NK-92 (cell line): ENCODE data around the gene NCR3LG1.
"Not testable (repeated sequence)": the region's sequence is repeated elsewhere in the genome, so short reads cannot be mapped to it uniquely, and the experiment has no call there.

Experiments used
- DNase-seq: peaks from one replicate; lab custom pipeline; 2025; ENCODE audit not compliant: unreplicated experiment; lab: John Stamatoyannopoulos, UW

The NCR3LG1 gene

DNA sequence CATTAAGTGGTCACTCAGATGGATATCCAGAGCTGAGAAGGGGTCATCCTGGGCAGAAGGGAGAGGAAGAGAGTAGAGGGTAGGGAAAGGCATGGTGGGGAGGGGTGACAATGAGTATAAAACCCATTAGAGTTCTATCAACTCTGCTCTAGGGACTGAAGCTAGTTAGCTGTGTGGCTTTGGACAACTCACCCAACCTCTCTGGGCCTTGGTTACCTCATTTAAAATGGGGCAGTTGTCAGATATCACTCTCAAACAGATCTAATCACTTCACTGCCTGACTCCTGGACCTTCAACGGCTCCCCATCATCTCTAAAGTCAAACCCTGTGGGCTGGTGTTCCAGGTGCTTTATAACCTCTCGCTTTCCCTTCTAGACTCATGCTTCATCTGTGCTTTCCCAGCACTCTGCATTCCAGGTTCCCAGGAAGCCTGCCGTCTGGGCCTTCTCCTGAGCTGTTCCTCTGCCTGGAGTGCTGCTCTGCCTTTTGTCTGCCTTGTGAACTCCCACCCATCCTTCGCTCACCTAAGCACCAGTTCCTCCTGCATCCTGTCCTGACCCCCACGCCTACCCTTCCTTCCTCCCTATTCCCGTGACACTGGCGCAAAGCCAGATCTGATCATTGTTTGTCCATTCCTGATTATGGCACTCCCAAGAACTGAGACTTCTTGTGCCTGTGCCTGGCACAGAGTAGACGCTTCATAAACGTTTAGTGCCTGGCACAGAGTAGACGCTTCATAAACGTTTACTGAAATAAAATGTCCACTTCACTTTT, 59.2 kb downstream of the NCR3LG1 start:
- no peak for DNase-seq

DNA sequence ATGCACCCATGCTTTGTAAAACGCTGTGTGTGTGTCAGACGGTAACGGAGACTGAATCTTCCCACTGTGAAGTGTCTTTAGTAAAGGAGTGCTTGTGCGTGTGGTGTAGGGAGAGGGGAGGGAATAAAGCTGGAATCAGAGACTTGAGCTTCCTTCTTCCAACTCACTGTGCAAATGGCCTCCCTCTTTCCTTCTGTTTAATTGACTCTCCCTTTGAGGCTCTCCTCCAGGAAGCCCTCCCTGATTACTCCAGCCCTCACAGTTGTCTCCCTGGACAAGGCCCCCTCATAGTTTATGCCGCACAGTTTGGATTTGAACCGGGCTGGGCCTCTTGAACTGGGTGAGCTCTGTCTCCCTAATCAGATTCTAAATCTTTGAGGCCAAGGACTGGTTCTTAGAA, 59.8 kb downstream of the NCR3LG1 start:
- DNase-seq: no peak

DNA sequence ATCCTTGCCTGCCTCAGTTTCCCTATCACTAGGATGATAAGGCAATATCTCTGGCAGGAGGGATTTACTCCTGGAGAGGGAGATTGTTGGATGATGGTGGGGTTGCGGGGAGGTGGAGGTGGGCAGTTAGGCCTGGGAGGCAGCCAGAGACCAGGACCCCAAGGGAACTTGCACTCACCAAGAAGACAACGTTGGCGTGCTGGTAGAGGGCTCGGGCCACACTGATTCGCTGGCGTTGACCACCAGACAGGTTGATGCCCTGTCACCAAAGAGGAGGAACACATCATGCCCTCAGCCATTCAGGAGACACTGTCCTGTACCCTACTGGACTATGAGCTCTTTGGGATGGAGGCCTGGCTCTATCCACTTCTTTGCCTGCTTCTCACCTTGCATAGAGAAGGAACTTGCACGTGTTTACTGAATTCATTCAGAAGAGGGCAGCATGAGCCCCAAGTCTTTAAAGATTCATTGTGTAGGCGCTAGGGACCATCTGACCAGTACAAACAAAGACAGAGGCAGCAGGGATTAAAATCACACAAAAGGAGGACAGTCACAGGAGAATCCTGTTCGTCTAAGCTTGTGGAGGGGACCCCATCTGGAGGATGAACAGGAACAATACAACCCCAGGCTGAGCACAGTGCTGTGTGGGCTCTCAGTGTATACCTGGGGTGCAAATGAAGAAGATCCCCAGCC, 61.0 kb downstream of the NCR3LG1 start:
- no peak for DNase-seq

DNA sequence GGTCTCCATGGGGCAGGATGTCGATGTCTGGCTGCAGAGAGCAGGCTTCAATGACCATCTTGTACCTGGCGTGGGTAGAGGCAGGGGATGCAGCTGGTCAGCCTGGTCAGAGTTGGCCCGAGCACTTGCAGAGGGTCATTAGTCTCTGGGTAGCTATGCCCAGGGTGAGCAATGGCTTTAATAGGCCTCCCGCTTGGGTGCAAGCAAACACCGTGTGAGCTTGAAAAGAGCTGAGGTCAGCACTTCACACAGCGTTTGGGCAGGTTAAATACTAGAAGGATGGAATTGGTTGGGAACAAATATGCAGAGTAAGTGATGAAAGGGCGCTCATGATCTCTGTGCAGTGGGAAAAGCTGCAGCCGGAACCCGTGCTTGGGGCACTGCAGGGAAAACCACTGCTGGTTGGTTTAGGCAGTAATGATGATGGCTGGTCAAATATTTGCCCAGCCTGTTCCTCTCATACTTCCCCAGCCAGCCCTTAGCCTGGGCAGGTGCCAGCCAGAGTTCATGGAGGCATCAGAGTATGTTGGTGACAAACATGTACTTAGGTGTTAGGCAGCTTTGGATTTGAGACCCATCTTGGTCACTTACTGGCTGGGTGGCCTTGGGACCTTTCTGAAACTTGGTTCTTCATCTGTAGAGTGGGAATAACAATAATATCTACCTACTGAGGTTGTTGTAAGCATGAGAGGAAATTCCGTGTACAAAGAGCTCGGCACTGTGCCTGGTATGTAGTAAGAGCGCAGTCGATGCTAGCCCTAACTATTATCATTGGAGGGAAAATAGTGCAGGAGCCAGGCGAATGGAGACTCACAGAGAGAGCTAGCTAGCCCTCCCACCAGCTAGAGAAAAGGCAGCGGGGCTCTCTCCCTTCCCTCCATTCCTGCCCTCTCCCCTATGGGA, 62.1 kb downstream of the NCR3LG1 start:
- no peak for DNase-seq

DNA sequence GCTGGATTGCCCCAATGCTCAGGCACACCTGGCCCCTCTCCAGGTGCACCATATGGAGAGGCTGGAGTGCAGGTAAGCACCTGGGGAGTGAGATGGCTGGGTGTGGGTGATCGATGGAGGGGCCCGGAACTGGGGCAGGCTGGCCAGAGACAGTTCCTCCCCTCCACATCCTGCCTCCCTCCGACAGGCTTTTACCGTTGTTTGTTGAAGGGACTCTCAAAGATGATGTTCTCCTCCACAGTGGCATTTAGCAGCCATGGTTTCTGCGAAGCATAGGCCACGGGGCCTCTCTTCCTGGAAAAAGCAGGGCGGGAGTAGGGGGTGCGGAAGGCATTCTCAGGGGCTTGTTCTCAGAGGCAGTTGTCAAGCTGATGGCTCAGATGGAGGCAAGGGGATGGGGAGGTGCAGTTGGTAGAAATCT, 62.7 kb downstream of the NCR3LG1 start:
- no peak for DNase-seq

DNA sequence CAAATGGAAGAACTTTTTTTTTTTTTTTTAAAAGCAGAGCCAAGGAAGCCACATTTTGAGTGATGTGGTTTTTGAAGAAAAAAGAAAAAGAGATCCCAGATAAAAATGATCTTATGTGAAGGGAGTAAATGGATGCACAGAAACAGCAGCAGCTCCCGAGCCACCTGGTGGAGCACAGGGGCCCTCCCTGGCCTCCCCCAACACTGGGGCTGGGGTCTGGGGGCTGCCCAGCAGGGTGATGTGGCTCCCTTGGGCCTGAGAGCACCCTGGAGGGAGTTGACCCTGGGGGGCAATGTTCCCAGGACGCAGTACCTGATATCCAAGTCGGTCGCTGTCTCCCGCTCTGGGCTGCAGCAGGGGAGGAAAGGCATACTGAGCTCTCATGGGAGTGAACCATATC, 63.4 kb downstream of the NCR3LG1 start:
- DNase-seq: no peak

DNA sequence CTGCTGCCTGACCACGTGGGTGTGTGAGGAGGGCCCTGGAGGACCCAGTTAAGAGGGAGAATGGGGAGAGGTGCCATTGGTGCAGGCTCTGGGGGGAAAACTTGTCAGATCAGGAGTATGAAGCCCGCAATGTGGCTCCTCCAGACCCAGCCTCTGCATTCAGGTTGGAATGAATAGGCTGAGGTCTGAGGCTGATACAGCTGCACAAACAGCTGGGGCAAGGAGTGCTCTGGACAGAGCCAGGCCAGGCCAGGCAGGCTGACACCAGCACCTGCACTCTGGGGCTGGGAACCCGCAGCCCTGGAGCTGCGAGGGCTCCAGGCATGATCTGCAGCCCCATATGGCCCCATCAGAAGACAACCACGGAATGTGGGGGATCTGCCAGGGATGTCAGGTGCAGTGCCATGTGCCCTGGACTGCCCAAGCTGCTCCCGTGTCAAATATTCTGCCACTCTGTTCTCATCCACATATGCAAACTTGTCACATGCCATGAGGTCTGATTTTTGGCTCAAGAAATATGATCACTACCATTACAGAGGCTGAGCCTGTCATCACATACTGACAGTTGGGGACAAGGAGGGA, 64.0 kb downstream of the NCR3LG1 start:
- DNase-seq: no peak

DNA sequence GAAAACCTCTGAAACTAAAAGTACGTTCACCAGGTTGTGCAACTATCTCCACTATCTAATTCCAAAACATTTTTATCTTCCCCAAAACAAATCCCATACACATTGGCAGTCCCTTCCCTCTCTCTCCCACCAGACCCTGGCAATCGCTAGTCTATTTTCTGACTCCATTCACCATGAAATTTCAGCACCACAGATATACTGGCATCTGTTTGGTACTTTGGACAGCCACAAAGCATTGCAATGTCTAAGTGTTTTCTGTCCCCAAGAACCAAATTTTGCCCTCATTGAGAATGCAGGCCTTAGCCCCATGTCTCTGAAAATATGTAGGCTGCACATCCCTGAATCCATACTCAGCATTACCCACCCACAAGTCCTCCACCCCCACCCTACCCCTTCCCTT, 64.9 kb downstream of the NCR3LG1 start:
- DNase-seq: no peak

DNA sequence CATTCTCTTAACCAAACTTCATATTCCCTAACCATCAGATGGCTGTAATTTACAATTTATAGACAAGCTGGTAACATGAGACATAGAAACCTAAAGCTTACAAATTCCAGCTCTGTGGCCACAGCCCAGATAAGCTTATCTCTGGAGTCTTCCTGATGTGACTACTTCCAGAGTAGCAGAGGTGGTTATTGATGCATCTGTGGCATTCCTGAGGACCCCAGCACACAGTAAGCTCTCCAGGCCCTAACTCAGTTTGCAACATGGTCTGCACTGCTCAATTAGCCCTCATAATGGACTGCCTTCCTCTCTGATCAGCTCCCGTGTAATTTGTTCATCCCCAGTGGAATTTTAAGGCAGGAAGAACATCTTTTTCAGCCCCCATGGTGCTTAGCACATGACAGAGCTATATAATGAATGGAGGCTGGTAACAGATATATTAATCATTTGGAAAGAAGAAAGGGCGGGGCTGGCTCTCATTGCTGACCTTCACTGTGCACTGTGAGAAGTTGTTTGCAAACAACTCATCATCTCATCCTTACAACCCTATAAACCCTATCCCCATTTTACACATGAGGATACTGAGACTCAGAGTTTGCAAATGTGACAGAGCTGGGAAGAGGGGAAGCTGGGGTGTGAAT, 67.0 kb downstream of the NCR3LG1 start:
- no peak for DNase-seq

DNA sequence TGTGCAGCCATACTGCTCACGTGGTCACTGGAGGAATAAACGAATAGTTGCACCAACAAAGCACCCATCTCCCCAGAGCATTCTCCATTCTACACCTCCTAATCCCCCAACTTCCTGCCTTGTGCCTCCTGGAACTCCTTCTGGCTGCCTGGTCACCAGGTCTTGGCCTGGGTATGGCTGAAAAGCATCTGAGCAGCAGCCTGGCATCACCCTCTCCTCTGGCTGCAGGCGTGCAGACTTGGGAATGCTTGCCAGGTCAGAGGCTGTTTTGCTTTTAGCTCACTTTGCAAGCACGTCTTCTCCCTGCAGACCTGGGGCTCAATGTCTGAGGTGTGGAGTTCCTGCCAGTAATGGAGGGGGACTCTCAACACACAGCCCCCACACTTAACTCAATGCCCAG, 70.2 kb downstream of the NCR3LG1 start:
- DNase-seq: no peak

DNA sequence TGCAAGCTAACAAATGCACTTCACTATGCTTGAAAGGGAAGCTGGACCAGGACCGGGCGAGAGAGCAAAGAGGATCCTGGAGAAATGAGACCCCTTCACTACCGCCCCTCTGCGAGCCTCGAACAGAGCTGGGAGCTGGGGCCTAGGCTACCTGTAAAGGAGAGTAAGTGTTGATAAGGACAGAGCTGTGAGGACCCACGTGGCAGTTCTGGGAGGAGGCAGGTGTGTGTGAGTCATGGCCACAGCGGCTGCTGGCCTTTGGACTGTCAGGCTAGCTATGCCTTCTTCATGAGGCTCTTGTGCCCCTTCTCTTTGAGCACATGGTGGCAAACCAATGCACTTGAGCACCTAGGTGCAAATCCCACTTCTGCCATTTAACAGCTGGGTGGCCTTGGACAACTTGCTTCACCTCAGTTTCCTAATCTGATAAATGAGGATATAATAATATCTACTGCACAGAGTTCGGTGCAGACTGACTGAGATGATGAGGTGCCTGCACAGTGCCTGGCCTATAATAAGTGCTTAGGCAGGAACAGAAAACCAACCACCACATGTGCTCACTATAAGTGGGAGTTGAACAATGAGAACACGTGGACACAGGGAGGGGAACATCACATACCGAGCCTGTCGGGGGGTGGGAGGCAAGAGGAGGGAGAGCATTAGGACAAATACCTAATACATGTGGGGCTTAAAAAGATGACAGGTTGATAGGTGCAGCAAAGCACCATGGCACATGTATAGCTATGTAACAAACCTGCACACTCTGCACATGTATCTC, 72.1 kb downstream of the NCR3LG1 start:
- DNase-seq: no peak

DNA sequence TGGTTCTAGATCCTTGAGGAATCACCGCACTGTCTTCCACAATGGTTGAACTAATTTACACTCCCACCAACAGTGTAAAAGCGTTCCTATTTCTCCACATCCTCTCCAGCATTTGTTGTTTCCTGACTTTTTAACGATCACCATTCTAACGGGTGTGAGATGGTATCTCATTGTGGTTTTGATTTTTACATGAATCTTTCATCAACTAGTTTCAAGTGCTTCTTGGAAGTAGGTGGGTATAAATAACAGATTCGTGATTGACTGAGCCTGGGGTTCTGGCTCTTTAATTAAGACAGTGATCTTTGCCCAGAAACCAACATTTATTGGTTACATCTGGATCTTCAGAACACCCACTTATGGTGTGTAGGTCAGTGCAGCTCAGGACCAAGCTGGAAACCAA, 74.6 kb downstream of the NCR3LG1 start:
- not testable (repeated sequence) for DNase-seq
